SK-N-SH treated with all-trans-retinoic acid at 6 μM for 48 hours (cell line): ENCODE results near the gene CACNA2D3.

ENCODE experiments used
- ATAC-seq: fragments of 200-7000 bp; cut with Tn5 transposase; 3 replicates; pipeline ENCODE4 v1.9.1; 2020; ENCODE audit warnings: mild to moderate bottlenecking, moderate library complexity
- ARNTL ChIP-seq: fragments of 450-650 bp; formaldehyde crosslinking; IDR thresholded peaks from 2 replicates; pipeline ENCODE4 v1.5.0; 2020; ENCODE audit warnings: low read depth, mild to moderate bottlenecking, moderate library complexity, borderline replicate concordance
- BACH2 ChIP-seq: fragments of 250-450 bp; sonication (Bioruptor Pico); IDR thresholded peaks from 2 replicates; pipeline ENCODE4 v1.9.0; 2021; ENCODE audit warnings: mild to moderate bottlenecking, borderline replicate concordance
- CSDC2 ChIP-seq: fragments of 250-450 bp; sonication (Bioruptor Pico); IDR thresholded peaks from 2 replicates; pipeline ENCODE4 v1.5.0; 2020; ENCODE audit warnings: mild to moderate bottlenecking, moderate library complexity
- ESRRG ChIP-seq: fragments of 250-450 bp; sonication (Bioruptor Pico); IDR thresholded peaks from 2 replicates; pipeline ENCODE4 v1.6.1; 2021; ENCODE audit warnings: mild to moderate bottlenecking
- ISL1 ChIP-seq: fragments of 250-450 bp; sonication (Bioruptor Pico); IDR thresholded peaks from 2 replicates; pipeline ENCODE4 v2.1.2; 2022; ENCODE audit warnings: mild to moderate bottlenecking, moderate library complexity
- OSR1 ChIP-seq: fragments of 250-450 bp; sonication (Bioruptor Pico); IDR thresholded peaks from 2 replicates; pipeline ENCODE4 v1.8.0; 2022; ENCODE audit warnings: moderate library complexity, mild to moderate bottlenecking, inconsistent platforms
- POU6F1 ChIP-seq: fragments of 250-450 bp; sonication (Bioruptor Pico); IDR thresholded peaks from 2 replicates; pipeline ENCODE4 v1.8.0; 2021; ENCODE audit warnings: low read depth, mild to moderate bottlenecking, moderate library complexity, borderline replicate concordance
- PPARA ChIP-seq: fragments of 250-450 bp; sonication (Bioruptor Pico); IDR thresholded peaks from 2 replicates; pipeline ENCODE4 v1.5.0; 2020; ENCODE audit warnings: mild to moderate bottlenecking, borderline replicate concordance
- RARB ChIP-seq: fragments of 250-450 bp; sonication (Bioruptor Pico); IDR thresholded peaks from 2 replicates; pipeline ENCODE4 v1.8.0; 2021; ENCODE audit warnings: mild to moderate bottlenecking, moderate library complexity
- SNAI2 ChIP-seq: fragments of 250-450 bp; sonication (Bioruptor Pico); IDR thresholded peaks from 2 replicates; pipeline ENCODE4 v1.5.0; 2020; ENCODE audit warnings: mild to moderate bottlenecking, moderate library complexity
- TCF4 ChIP-seq: fragments of 250-450 bp; sonication (Bioruptor Pico); IDR thresholded peaks from 2 replicates; pipeline ENCODE4 v1.8.0; 2021; ENCODE audit warnings: mild to moderate bottlenecking, moderate library complexity, borderline replicate concordance
- TOX ChIP-seq: fragments of 250-450 bp; sonication (Bioruptor Pico); IDR thresholded peaks from 2 replicates; pipeline ENCODE4 v1.8.0; 2021; ENCODE audit warnings: mild to moderate bottlenecking, moderate library complexity, borderline replicate concordance
- ZC3H10 ChIP-seq: fragments of 250-450 bp; sonication (Bioruptor Pico); IDR thresholded peaks from 2 replicates; pipeline ENCODE4 v1.5.1; 2021; ENCODE audit warnings: mild to moderate bottlenecking, moderate library complexity
- ZFP3 ChIP-seq: fragments of 250-450 bp; sonication (Bioruptor Pico); IDR thresholded peaks from 2 replicates; pipeline ENCODE4 v1.5.0; 2020; ENCODE audit warnings: mild to moderate bottlenecking, moderate library complexity
- ZFP30 ChIP-seq: fragments of 450-650 bp; formaldehyde crosslinking; IDR thresholded peaks from 2 replicates; pipeline ENCODE4 v1.5.0; 2022; ENCODE audit warnings: mild to moderate bottlenecking, moderate library complexity
- ZNF70 ChIP-seq: fragments of 450-650 bp; formaldehyde crosslinking; IDR thresholded peaks from 2 replicates; pipeline ENCODE4 v1.5.0; 2020; ENCODE audit warnings: mild to moderate bottlenecking, moderate library complexity
- ZNF8 ChIP-seq: fragments of 450-650 bp; formaldehyde crosslinking; IDR thresholded peaks from 2 replicates; pipeline ENCODE4 v1.5.0; 2020; ENCODE audit warnings: mild to moderate bottlenecking, moderate library complexity
- TF ChIP-seq, protein P1 (sequence below): fragments of 250-450 bp; sonication (Bioruptor Pico); IDR thresholded peaks from 2 replicates; pipeline ENCODE4 v1.5.1; 2021; ENCODE audit warnings: mild to moderate bottlenecking, moderate library complexity
- TF ChIP-seq, protein P2 (sequence below): fragments of 250-450 bp; sonication (Bioruptor Pico); IDR thresholded peaks from 2 replicates; pipeline ENCODE4 v1.5.0; 2020; ENCODE audit warnings: mild to moderate bottlenecking, moderate library complexity
- TF ChIP-seq, protein P3 (sequence below): fragments of 250-450 bp; sonication (Bioruptor Pico); IDR thresholded peaks from 2 replicates; pipeline ENCODE4 v1.5.1; 2020; ENCODE audit warnings: low read depth, mild to moderate bottlenecking, moderate library complexity

Gene CACNA2D3

DNA sequence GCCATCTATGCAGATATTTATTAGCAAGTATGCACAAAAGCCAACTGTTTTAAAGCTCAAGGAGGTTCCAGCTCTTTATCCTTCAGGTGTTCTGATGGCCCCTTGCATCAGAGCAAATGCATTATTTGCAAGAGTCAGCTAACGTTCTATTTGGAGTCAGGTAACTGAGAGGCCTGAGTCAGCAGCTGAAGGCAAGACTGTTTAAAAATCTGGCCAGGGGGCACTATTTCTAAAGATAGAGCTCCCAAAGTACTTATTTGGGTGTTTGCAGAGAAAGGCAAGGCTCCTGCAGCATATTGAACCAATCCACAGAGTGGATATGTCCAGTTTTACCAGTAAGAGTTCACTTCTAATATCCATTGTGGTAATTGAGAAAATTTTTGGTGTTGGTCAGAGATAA is 659.4 kb downstream of the CACNA2D3 start (continued):
- TF ChIP-seq, protein P1, sequence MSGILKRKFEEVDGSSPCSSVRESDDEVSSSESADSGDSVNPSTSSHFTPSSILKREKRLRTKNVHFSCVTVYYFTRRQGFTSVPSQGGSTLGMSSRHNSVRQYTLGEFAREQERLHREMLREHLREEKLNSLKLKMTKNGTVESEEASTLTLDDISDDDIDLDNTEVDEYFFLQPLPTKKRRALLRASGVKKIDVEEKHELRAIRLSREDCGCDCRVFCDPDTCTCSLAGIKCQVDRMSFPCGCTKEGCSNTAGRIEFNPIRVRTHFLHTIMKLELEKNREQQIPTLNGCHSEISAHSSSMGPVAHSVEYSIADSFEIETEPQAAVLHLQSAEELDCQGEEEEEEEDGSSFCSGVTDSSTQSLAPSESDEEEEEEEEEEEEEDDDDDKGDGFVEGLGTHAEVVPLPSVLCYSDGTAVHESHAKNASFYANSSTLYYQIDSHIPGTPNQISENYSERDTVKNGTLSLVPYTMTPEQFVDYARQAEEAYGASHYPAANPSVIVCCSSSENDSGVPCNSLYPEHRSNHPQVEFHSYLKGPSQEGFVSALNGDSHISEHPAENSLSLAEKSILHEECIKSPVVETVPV (CRISPR knock-in tag) = no peak
- no peak for TF ChIP-seq BACH2
- no peak for TF ChIP-seq CSDC2 (CRISPR knock-in tag)
- TF ChIP-seq PPARA (CRISPR knock-in tag) = no peak
- TF ChIP-seq TOX = no peak
- no peak for TF ChIP-seq ZNF70
- TF ChIP-seq RARB (CRISPR knock-in tag) = no peak
- no peak for TF ChIP-seq SNAI2 (CRISPR knock-in tag)
- no peak for TF ChIP-seq ZC3H10

DNA sequence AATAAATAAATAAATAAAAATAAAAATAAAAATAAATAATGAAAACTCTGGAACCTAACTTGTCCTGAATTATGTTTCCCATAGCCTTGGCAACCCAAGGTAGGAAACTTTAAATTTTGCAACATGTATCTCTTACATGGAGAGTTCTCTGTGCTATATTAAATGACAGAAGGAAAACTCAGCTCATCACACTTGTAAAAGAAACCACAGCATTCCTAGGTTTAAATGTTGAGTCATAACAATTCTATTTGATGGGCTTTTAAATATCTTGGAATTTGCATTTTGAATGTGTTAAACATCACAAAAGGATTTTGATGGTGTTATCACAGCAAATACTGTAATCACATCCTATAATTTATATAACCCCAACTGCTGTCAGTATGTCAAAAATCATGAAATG is 661.3 kb downstream of the CACNA2D3 start:
- TF ChIP-seq POU6F1 (CRISPR knock-in tag) (no peak), RARB (CRISPR knock-in tag) (no peak), CSDC2 (CRISPR knock-in tag) (no peak), ZC3H10 (no peak), ISL1 (CRISPR knock-in tag) (no peak), SNAI2 (CRISPR knock-in tag) (no peak), ZNF70 (no peak), BACH2 (no peak)
- TF ChIP-seq, protein P2, sequence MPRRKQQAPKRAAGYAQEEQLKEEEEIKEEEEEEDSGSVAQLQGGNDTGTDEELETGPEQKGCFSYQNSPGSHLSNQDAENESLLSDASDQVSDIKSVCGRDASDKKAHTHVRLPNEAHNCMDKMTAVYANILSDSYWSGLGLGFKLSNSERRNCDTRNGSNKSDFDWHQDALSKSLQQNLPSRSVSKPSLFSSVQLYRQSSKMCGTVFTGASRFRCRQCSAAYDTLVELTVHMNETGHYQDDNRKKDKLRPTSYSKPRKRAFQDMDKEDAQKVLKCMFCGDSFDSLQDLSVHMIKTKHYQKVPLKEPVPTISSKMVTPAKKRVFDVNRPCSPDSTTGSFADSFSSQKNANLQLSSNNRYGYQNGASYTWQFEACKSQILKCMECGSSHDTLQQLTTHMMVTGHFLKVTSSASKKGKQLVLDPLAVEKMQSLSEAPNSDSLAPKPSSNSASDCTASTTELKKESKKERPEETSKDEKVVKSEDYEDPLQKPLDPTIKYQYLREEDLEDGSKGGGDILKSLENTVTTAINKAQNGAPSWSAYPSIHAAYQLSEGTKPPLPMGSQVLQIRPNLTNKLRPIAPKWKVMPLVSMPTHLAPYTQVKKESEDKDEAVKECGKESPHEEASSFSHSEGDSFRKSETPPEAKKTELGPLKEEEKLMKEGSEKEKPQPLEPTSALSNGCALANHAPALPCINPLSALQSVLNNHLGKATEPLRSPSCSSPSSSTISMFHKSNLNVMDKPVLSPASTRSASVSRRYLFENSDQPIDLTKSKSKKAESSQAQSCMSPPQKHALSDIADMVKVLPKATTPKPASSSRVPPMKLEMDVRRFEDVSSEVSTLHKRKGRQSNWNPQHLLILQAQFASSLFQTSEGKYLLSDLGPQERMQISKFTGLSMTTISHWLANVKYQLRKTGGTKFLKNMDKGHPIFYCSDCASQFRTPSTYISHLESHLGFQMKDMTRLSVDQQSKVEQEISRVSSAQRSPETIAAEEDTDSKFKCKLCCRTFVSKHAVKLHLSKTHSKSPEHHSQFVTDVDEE (CRISPR knock-in tag) = no peak
- ATAC-seq = no peak

- TF ChIP-seq, protein P3, sequence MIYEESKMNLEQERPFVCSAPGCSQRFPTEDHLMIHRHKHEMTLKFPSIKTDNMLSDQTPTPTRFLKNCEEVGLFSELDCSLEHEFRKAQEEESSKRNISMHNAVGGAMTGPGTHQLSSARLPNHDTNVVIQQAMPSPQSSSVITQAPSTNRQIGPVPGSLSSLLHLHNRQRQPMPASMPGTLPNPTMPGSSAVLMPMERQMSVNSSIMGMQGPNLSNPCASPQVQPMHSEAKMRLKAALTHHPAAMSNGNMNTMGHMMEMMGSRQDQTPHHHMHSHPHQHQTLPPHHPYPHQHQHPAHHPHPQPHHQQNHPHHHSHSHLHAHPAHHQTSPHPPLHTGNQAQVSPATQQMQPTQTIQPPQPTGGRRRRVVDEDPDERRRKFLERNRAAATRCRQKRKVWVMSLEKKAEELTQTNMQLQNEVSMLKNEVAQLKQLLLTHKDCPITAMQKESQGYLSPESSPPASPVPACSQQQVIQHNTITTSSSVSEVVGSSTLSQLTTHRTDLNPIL (CRISPR knock-in tag) = no peak
- TF ChIP-seq OSR1 = no peak
- TF ChIP-seq, protein P2 (CRISPR knock-in tag) = no peak
- TF ChIP-seq, all 23 proteins: peak for 0
- no peak for ATAC-seq
Observed at GRCh38 chr3:54784021-54784420, 661.7 kb downstream of the CACNA2D3 start.

- no peak for ATAC-seq
Observed at GRCh38 chr3:54785976-54786375, 663.6 kb downstream of the CACNA2D3 start.

More at GRCh38 chr3:54785976-54786375, 663.6 kb downstream of the CACNA2D3 start:
- TF ChIP-seq ZFP3 (CRISPR knock-in tag) = no peak
- TF ChIP-seq, protein P1 (CRISPR knock-in tag) = no peak
- TF ChIP-seq ZFP30 (CRISPR knock-in tag) = no peak
- TF ChIP-seq ARNTL (CRISPR knock-in tag) = no peak
- no peak for TF ChIP-seq RARB (CRISPR knock-in tag)
- TF ChIP-seq ESRRG (CRISPR knock-in tag) = no peak
- TF ChIP-seq BACH2 = no peak
- TF ChIP-seq ZC3H10 = no peak
- TF ChIP-seq TCF4 (CRISPR knock-in tag) = no peak
- TF ChIP-seq ZNF8 (CRISPR knock-in tag) = no peak
- TF ChIP-seq OSR1 = no peak
- TF ChIP-seq, all 23 proteins: peak for 0
